Neural progenitor cell (in vitro differentiated cells): Measurements from ENCODE around the gene WASL. TPM values are rescaled to one million over a fixed set of nuclear protein-coding genes. Genes with fewer than 3 reads are reported as not detected.

Experiments used
- DNase-seq: peaks from one replicate; pipeline ENCODE4 v3.0.0-alpha.2; 2016; ENCODE audit warnings: low spot score
- H2AFZ ChIP-seq: fragments of 200-600 bp; sonication (generic); replicated peaks from 2 replicates; pipeline ENCODE4 v1.6.1; 2016; ENCODE audit warnings: antibody characterized with exemption
- H3F3A ChIP-seq: fragments of 200-600 bp; sonication (generic); 2 replicates; pipeline ENCODE4 v1.6.1; 2016; ENCODE audit warnings: antibody characterized with exemption, low read depth
- H3K27ac ChIP-seq: fragments of 200-600 bp; sonication (generic); 2 replicates; pipeline ENCODE4 v1.5.1; 2016; ENCODE audit warnings: mild to moderate bottlenecking
- H3K27me3 ChIP-seq: fragments of 200-600 bp; sonication (generic); 2 replicates; pipeline ENCODE4 v1.6.1; 2016; ENCODE audit warnings: mild to moderate bottlenecking, moderate library complexity
- H3K36me3 ChIP-seq: fragments of 200-600 bp; sonication (generic); 2 replicates; pipeline ENCODE4 v1.5.1; 2016
- H3K4me1 ChIP-seq: fragments of 200-600 bp; sonication (generic); 2 replicates; pipeline ENCODE4 v1.6.1; 2016; ENCODE audit warnings: mixed run types
- H3K4me2 ChIP-seq: fragments of 200-600 bp; sonication (generic); 2 replicates; pipeline ENCODE4 v1.6.1; 2016
- H3K4me3 ChIP-seq: fragments of 200-600 bp; sonication (generic); 2 replicates; pipeline ENCODE4 v1.5.1; 2016
- H3K79me2 ChIP-seq: fragments of 200-600 bp; sonication (generic); 2 replicates; pipeline ENCODE4 v1.6.1; 2016; ENCODE audit warnings: low read depth
- H3K9ac ChIP-seq: fragments of 200-600 bp; sonication (generic); 2 replicates; pipeline ENCODE4 v1.6.1; 2016
- H3K9me3 ChIP-seq: fragments of 200-600 bp; sonication (generic); 2 replicates; pipeline ENCODE4 v1.5.1; 2016; ENCODE audit warnings: low read depth
- H4K20me1 ChIP-seq: fragments of 200-600 bp; sonication (generic); 2 replicates; pipeline ENCODE4 v1.6.1; 2016; ENCODE audit warnings: low read depth
- H3K27ac Mint-ChIP-seq: 3 replicates; pipeline ENCODE4 v1.8.0; 2021; ENCODE audit warnings: mixed read lengths
- H3K27me3 Mint-ChIP-seq: 2 replicates; pipeline ENCODE4 v1.8.0; 2022; ENCODE audit warnings: low read depth, mild to moderate bottlenecking, inconsistent platforms, moderate library complexity, mixed read lengths; ENCODE audit not compliant: insufficient read depth
- H3K36me3 Mint-ChIP-seq: 3 replicates; pipeline ENCODE4 v1.8.0; 2021; ENCODE audit warnings: mixed read lengths
- H3K4me1 Mint-ChIP-seq: 3 replicates; pipeline ENCODE4 v1.8.0; 2021; ENCODE audit warnings: mixed read lengths
- H3K4me3 Mint-ChIP-seq: 3 replicates; pipeline ENCODE4 v1.8.0; 2021; ENCODE audit warnings: mild to moderate bottlenecking, moderate library complexity, mixed read lengths
- H3K9me3 Mint-ChIP-seq: 3 replicates; pipeline ENCODE4 v1.8.0; 2020; ENCODE audit warnings: mixed read lengths
- CTCF ChIP-seq: fragments of 200-600 bp; sonication (generic); IDR thresholded peaks from 2 replicates; pipeline ENCODE4 v1.5.1; 2017; ENCODE audit warnings: antibody characterized with exemption, mild to moderate bottlenecking
- EZH2 ChIP-seq: fragments of 200-600 bp; sonication (generic); IDR thresholded peaks from 2 replicates; pipeline ENCODE4 v1.6.1; 2017; ENCODE audit warnings: antibody characterized with exemption, mild to moderate bottlenecking, moderate library complexity
- EZH2phosphoT487 ChIP-seq: fragments of 200-600 bp; sonication (generic); IDR thresholded peaks from 2 replicates; pipeline ENCODE4 v1.6.1; 2017; ENCODE audit warnings: antibody characterized with exemption
- total RNA-seq: library from RNA; depleted of rRNA; stranded (reverse); fragments of >200 nt; gene quantifications from 2 replicates; pipeline ENCODE4 v1.2.3, GENCODE V29; 2015; ENCODE audit warnings: low replicate concordance

Gene WASL
- total RNA-seq, 1 donor from 2014 or later = 30.4 TPM

- H3K36me3 ChIP-seq = no peaks in the 10 kb centered on the region
- no peak for DNase-seq
- H3K27ac ChIP-seq = no peak overlapping the region
- H3K4me2 ChIP-seq = no peak overlapping the region
- H3K9me3 Mint-ChIP-seq = no peaks in the 10 kb centered on the region
- H3K9ac ChIP-seq = no peak overlapping the region
- no peak overlapping the region for H3K4me3 ChIP-seq
- H3K27me3 Mint-ChIP-seq = no peaks in the 10 kb centered on the region
- no peaks in the 10 kb centered on the region for H3K9me3 ChIP-seq
- H2AFZ ChIP-seq = no peak overlapping the region
- no peaks in the 10 kb centered on the region for H3K27me3 ChIP-seq
- H3F3A ChIP-seq = no peaks in the 10 kb centered on the region
- H3K27ac Mint-ChIP-seq = no peak overlapping the region
- no peaks in the 10 kb centered on the region for H4K20me1 ChIP-seq
- no peak for TF ChIP-seq CTCF
- TF ChIP-seq EZH2 = no peak
- no peak for TF ChIP-seq EZH2phosphoT487
- H3K36me3 Mint-ChIP-seq = no peaks in the 10 kb centered on the region
- H3K79me2 ChIP-seq = no peaks in the 10 kb centered on the region
- peaks cover 12% of the 10 kb centered on the region for H3K4me1 Mint-ChIP-seq
- no peak overlapping the region for H3K4me3 Mint-ChIP-seq
- H3K4me1 ChIP-seq = peaks cover 14% of the 10 kb centered on the region
These were observed 92.1 kb downstream of the WASL start for GRCh38 chr7:123656544-123657303.

- H3K36me3 Mint-ChIP-seq = no peaks in the 10 kb centered on the region
These were observed 93.2 kb downstream of the WASL start, which contains the start of gene LMOD2 for GRCh38 chr7:123655614-123656013. Gene LMOD2 (plus strand): TSS chr7:123655866. CDS start chr7:123655964, 98 bp downstream.

GRCh38 chr7:123653162-123653561, 95.6 kb downstream of the WASL start:
- no peak for TF ChIP-seq CTCF
- no peak for TF ChIP-seq EZH2
- TF ChIP-seq EZH2phosphoT487 = no peak
- Mint-ChIP-seq H3K27ac (no peak overlapping the region), H3K27me3 (no peaks in the 10 kb centered on the region), H3K4me3 (no peak overlapping the region), H3K36me3 (no peaks in the 10 kb centered on the region), H3K4me1 (no peaks in the 10 kb centered on the region), H3K9me3 (no peaks in the 10 kb centered on the region)
- no peak for DNase-seq
- Histone ChIP-seq H3K27ac (no peak overlapping the region), H3K4me1 (no peaks in the 10 kb centered on the region), H3K79me2 (no peaks in the 10 kb centered on the region), H3K4me3 (no peak overlapping the region), H4K20me1 (no peaks in the 10 kb centered on the region), H2AFZ (no peak overlapping the region), H3K9me3 (no peaks in the 10 kb centered on the region), H3K4me2 (no peak overlapping the region), H3F3A (no peaks in the 10 kb centered on the region), H3K36me3 (no peaks in the 10 kb centered on the region), H3K27me3 (no peaks in the 10 kb centered on the region), H3K9ac (no peak overlapping the region)

More at GRCh38 chr7:123655614-123656013, 93.2 kb downstream of the WASL start, which contains the start of gene LMOD2:
- DNase-seq = no peak
- H3K4me3 ChIP-seq = no peak within 1 kb of the TSS
- H3F3A ChIP-seq = no peaks in the 10 kb centered on the region
- H3K9me3 ChIP-seq = no peaks in the 10 kb centered on the region
- H3K79me2 ChIP-seq = no peaks in the 10 kb centered on the region
- no peaks in the 10 kb centered on the region for H3K27me3 ChIP-seq
- no peaks in the 10 kb centered on the region for H3K9me3 Mint-ChIP-seq
- H4K20me1 ChIP-seq = no peaks in the 10 kb centered on the region
- no peak within 1 kb of the TSS for H3K9ac ChIP-seq
- H3K4me1 ChIP-seq = peaks cover 8% of the 10 kb centered on the region
- H3K27ac ChIP-seq = no peak within 1 kb of the TSS
- no peaks in the 10 kb centered on the region for H3K27me3 Mint-ChIP-seq
- H3K4me3 Mint-ChIP-seq = no peak within 1 kb of the TSS
- TF ChIP-seq CTCF (no peak), EZH2phosphoT487 (no peak), EZH2 (no peak)
- peaks cover 12% of the 10 kb centered on the region for H3K4me1 Mint-ChIP-seq
- no peak within 1 kb of the TSS for H3K4me2 ChIP-seq
- no peak within 1 kb of the TSS for H3K27ac Mint-ChIP-seq
- H3K36me3 ChIP-seq = no peaks in the 10 kb centered on the region
- no peak within 1 kb of the TSS for H2AFZ ChIP-seq
